H9 (cell line): Measurements from ENCODE around the gene MRPL21. TPM values are rescaled to one million over a fixed set of nuclear protein-coding genes. Genes with fewer than 3 reads are reported as not detected.

Source experiments
- DNase-seq: peaks from one replicate; pipeline ENCODE4 v3.0.0-alpha.2; 2017
- H2AFZ ChIP-seq: one replicate; pipeline ENCODE4 v1.6.1; 2013; ENCODE audit warnings: mild to moderate bottlenecking, low read length, control low read depth, moderate library complexity
- H2AK5ac ChIP-seq: 2 replicates; pipeline ENCODE4 v1.6.1; 2013; ENCODE audit warnings: low read length, control low read depth, mixed read lengths; ENCODE audit not compliant: insufficient read length
- H2BK120ac ChIP-seq: one replicate; pipeline ENCODE4 v1.6.1; 2013; ENCODE audit warnings: low read depth, mild to moderate bottlenecking, low read length, control low read depth, inconsistent platforms; ENCODE audit not compliant: poor library complexity, severe bottlenecking
- H2BK12ac ChIP-seq: 2 replicates; pipeline ENCODE4 v1.6.1; 2013; ENCODE audit warnings: low read length, control low read depth, mixed read lengths, low read depth; ENCODE audit not compliant: insufficient read length
- H2BK15ac ChIP-seq: 2 replicates; pipeline ENCODE4 v1.6.1; 2013; ENCODE audit warnings: low read depth, low read length, control low read depth
- H2BK20ac ChIP-seq: one replicate; pipeline ENCODE4 v1.6.1; 2013; ENCODE audit warnings: low read depth, mild to moderate bottlenecking, low read length, control low read depth, inconsistent platforms; ENCODE audit not compliant: poor library complexity, severe bottlenecking
- H2BK5ac ChIP-seq: 2 replicates; pipeline ENCODE4 v1.6.1; 2013; ENCODE audit warnings: low read length, control low read depth, mixed read lengths; ENCODE audit not compliant: insufficient read length
- H3K14ac ChIP-seq: 2 replicates; pipeline ENCODE4 v1.6.1; 2013; ENCODE audit warnings: low read length, control low read depth; ENCODE audit not compliant: insufficient read depth
- H3K18ac ChIP-seq: 2 replicates; pipeline ENCODE4 v1.6.1; 2013; ENCODE audit warnings: low read depth, mild to moderate bottlenecking, mixed read lengths, low read length, control low read depth; ENCODE audit not compliant: insufficient read length
- H3K23ac ChIP-seq: 2 replicates; pipeline ENCODE4 v1.6.1; 2013; ENCODE audit warnings: low read length, control low read depth, mixed read lengths, low read depth; ENCODE audit not compliant: insufficient read length
- H3K23me2 ChIP-seq: 2 replicates; pipeline ENCODE4 v1.6.1; 2013; ENCODE audit warnings: low read depth, mild to moderate bottlenecking, mixed read lengths, low read length, control low read depth; ENCODE audit not compliant: insufficient read length, poor library complexity, severe bottlenecking
- H3K27ac ChIP-seq: 2 replicates; pipeline ENCODE4 v1.5.1; 2013; ENCODE audit warnings: low read length, control low read depth, mixed read lengths, low read depth; ENCODE audit not compliant: insufficient read length
- H3K27me3 ChIP-seq: 2 replicates; pipeline ENCODE4 v1.6.1; 2013; ENCODE audit warnings: low read length, control low read depth, inconsistent platforms; ENCODE audit not compliant: insufficient read depth
- H3K4ac ChIP-seq: 2 replicates; pipeline ENCODE4 v1.6.1; 2013; ENCODE audit warnings: low read depth, mild to moderate bottlenecking, control low read depth, inconsistent platforms, low read length, moderate library complexity
- H3K4me1 ChIP-seq: 2 replicates; pipeline ENCODE4 v1.6.1; 2013; ENCODE audit warnings: low read length, control low read depth, inconsistent platforms; ENCODE audit not compliant: insufficient read depth
- H3K4me2 ChIP-seq: 2 replicates; pipeline ENCODE4 v1.6.1; 2013; ENCODE audit warnings: low read length, control low read depth, mixed read lengths; ENCODE audit not compliant: insufficient read length, insufficient read depth
- H3K56ac ChIP-seq: 2 replicates; pipeline ENCODE4 v1.6.1; 2013; ENCODE audit warnings: low read depth, mild to moderate bottlenecking, mixed read lengths, low read length, control low read depth; ENCODE audit not compliant: insufficient read length
- H3K79me1 ChIP-seq: 2 replicates; pipeline ENCODE4 v1.6.1; 2013; ENCODE audit warnings: low read depth, mild to moderate bottlenecking, moderate library complexity, low read length, control low read depth, inconsistent platforms; ENCODE audit not compliant: insufficient read depth, poor library complexity, severe bottlenecking
- H3K79me2 ChIP-seq: 2 replicates; pipeline ENCODE4 v1.6.1; 2013; ENCODE audit warnings: low read length, control low read depth, inconsistent platforms; ENCODE audit not compliant: insufficient read depth
- H3K9ac ChIP-seq: 2 replicates; pipeline ENCODE4 v1.6.1; 2013; ENCODE audit warnings: low read length, control low read depth, mixed read lengths; ENCODE audit not compliant: insufficient read length; ENCODE audit errors: extremely low read depth
- H3K9me3 ChIP-seq: one replicate; pipeline ENCODE4 v1.6.1; 2013; ENCODE audit warnings: low read depth, low read length, inconsistent platforms; ENCODE audit not compliant: control insufficient read depth
- H3T11ph ChIP-seq: one replicate; pipeline ENCODE4 v1.6.1; 2013; ENCODE audit warnings: mild to moderate bottlenecking, low read length, control low read depth, inconsistent platforms
- H4K20me1 ChIP-seq: one replicate; pipeline ENCODE4 v1.6.1; 2013; ENCODE audit not compliant: control insufficient read depth, insufficient read length, insufficient read depth
- H4K5ac ChIP-seq: 2 replicates; pipeline ENCODE4 v1.6.1; 2013; ENCODE audit warnings: low read depth, mild to moderate bottlenecking, mixed read lengths, low read length, control low read depth; ENCODE audit not compliant: insufficient read length
- H4K8ac ChIP-seq: replicated peaks from 2 replicates; pipeline ENCODE4 v1.6.1; 2013; ENCODE audit warnings: low read length, control low read depth, mixed read lengths, low read depth; ENCODE audit not compliant: insufficient read length
- H4K91ac ChIP-seq: 2 replicates; pipeline ENCODE4 v1.6.1; 2013; ENCODE audit warnings: low read depth, mild to moderate bottlenecking, moderate library complexity, mixed read lengths, low read length, control low read depth; ENCODE audit not compliant: insufficient read length
- H3K27ac Mint-ChIP-seq, 3 experiments: 2 replicates in 2 of 3; 3 replicates in 1 of 3; pipeline ENCODE4 v1.8.0; 2020 to 2021; ENCODE audit warnings: mixed read lengths in 3 of 3, mild to moderate bottlenecking in 1 of 3, moderate library complexity in 1 of 3
- H3K27me3 Mint-ChIP-seq: 2 replicates; pipeline ENCODE4 v1.8.0; 2021; ENCODE audit warnings: low read depth, mild to moderate bottlenecking, moderate library complexity, mixed read lengths
- H3K36me3 Mint-ChIP-seq, 3 experiments: 2 replicates in 2 of 3; 3 replicates in 1 of 3; pipeline ENCODE4 v1.8.0; 2020 to 2021; ENCODE audit warnings: low read depth in 3 of 3, mixed read lengths in 3 of 3; ENCODE audit not compliant: insufficient read depth in 1 of 3
- H3K4me1 Mint-ChIP-seq, 2 experiments: 2 replicates each; pipeline ENCODE4 v1.8.0; 2020; ENCODE audit warnings: mixed read lengths in 2 of 2
- H3K4me3 Mint-ChIP-seq, 2 experiments: 2 replicates in 1 of 2; 3 replicates in 1 of 2; pipeline ENCODE4 v1.8.0; 2020 to 2021; ENCODE audit warnings: mild to moderate bottlenecking in 2 of 2, mixed read lengths in 2 of 2, moderate library complexity in 1 of 2
- H3K9me3 Mint-ChIP-seq, 2 experiments: 2 replicates in 1 of 2; 3 replicates in 1 of 2; pipeline ENCODE4 v1.8.0; 2020; ENCODE audit warnings: mild to moderate bottlenecking in 2 of 2, mixed read lengths in 2 of 2, moderate library complexity in 1 of 2
- CTCF ChIP-seq: fragments of 200-600 bp; sonication (generic); conservative IDR thresholded peaks from 3 replicates; pipeline ENCODE4 v1.8.0; 2021; ENCODE audit warnings: antibody characterized with exemption, mild to moderate bottlenecking
- WGBS: extraction: QIAGEN DNeasy Blood & Tissue Kit; methylation state at CpG from one replicate; pipeline ENCODE4 v1.1.7; 2013; ENCODE audit warnings: missing lambda C conversion rate, low lambda C conversion rate, mixed read lengths; ENCODE audit not compliant: insufficient read length; ENCODE audit errors: extremely low coverage; 5-methylcytosine and 5-hydroxymethylcytosine counted together
- total RNA-seq: library from RNA; stranded (reverse); gene quantifications from 2 replicates; pipeline ENCODE4 v1.2.1, GENCODE V29; 2021

Gene MRPL21
- total RNA-seq, 1 experiment from 2014 or later: 91.5 TPM

- H3K4me2 ChIP-seq: no peak overlapping the region
- H3K27ac Mint-ChIP-seq: no peak overlapping the region
Observed at GRCh38 chr11:68950270-68950669, 46.6 kb upstream of the MRPL21 start.

More at GRCh38 chr11:68950270-68950669, 46.6 kb upstream of the MRPL21 start:
- Histone ChIP-seq H2AFZ (no peak overlapping the region), H2BK20ac (no peak overlapping the region), H3K79me2 (no peaks in the 10 kb centered on the region), H3K14ac (no peak overlapping the region), H3K23me2 (no peaks in the 10 kb centered on the region), H3K9ac (no peak overlapping the region), H2BK120ac (no peak overlapping the region), H3K23ac (no peak overlapping the region), H2BK15ac (no peak overlapping the region), H2BK5ac (no peak overlapping the region), H4K20me1 (no peaks in the 10 kb centered on the region), H2AK5ac (no peak overlapping the region), H4K5ac (no peak overlapping the region), H3T11ph (no peak overlapping the region), H2BK12ac (no peak overlapping the region), H3K27me3 (no peaks in the 10 kb centered on the region), H3K9me3 (no peaks in the 10 kb centered on the region), H4K91ac (no peak overlapping the region), H3K27ac (no peak overlapping the region), H4K8ac (no peak overlapping the region), H3K56ac (no peak overlapping the region), H3K4ac (no peak overlapping the region), H3K79me1 (no peaks in the 10 kb centered on the region), H3K18ac (no peak overlapping the region), H3K4me1 (no peaks in the 10 kb centered on the region; the same call in 1 of the 2 replicates)
- peak; percentile 66 for DNase-seq
- peak; percentile 66 for TF ChIP-seq CTCF
- H3K36me3 Mint-ChIP-seq: no peaks in the 10 kb centered on the region
- peaks cover 24 to 34% of the 10 kb centered on the region in 2 experiments for H3K4me1 Mint-ChIP-seq
- no peaks in the 10 kb centered on the region; the same call in none of the 2 replicates for H3K27me3 Mint-ChIP-seq
- no peak overlapping the region for H3K4me3 Mint-ChIP-seq
- H3K9me3 Mint-ChIP-seq: no peaks in the 10 kb centered on the region; a peak in 1 of 5 replicates
- no CpG with 5 or more reads among the region's 5 CpGs for WGBS
